Progenitor cell of endocrine pancreas (in vitro differentiated cells): Measurements from ENCODE around the gene EN1. TPM values are rescaled to one million over a fixed set of nuclear protein-coding genes. Genes with fewer than 3 reads are reported as not detected.

Experiments
- DNase-seq: peaks from one replicate; pipeline ENCODE4 v3.0.0; 2021; ENCODE audit warnings: low spot score; ENCODE audit not compliant: unreplicated experiment
- H3K27ac Mint-ChIP-seq: 2 replicates; pipeline ENCODE4 v1.8.0; 2021; ENCODE audit warnings: mild to moderate bottlenecking, moderate library complexity, mixed read lengths
- H3K27me3 Mint-ChIP-seq: 2 replicates; pipeline ENCODE4 v1.8.0; 2021; ENCODE audit warnings: mixed read lengths
- H3K36me3 Mint-ChIP-seq: 2 replicates; pipeline ENCODE4 v1.8.0; 2022; ENCODE audit warnings: mixed read lengths; ENCODE audit not compliant: insufficient read depth
- H3K4me1 Mint-ChIP-seq: 2 replicates; pipeline ENCODE4 v1.8.0; 2021; ENCODE audit warnings: low read depth, mixed read lengths
- H3K4me3 Mint-ChIP-seq: 2 replicates; pipeline ENCODE4 v1.8.0; 2021; ENCODE audit warnings: low read depth, mild to moderate bottlenecking, moderate library complexity, mixed read lengths
- H3K9me3 Mint-ChIP-seq: 2 replicates; pipeline ENCODE4 v1.8.0; 2021; ENCODE audit warnings: low read depth, mixed read lengths
- long read RNA-seq: library from polyadenylated mRNA; unstranded; transcript quantifications from one replicate; pipeline ENCODE4 v2.0.0, GENCODE V29; 2020
- total RNA-seq: library from RNA; stranded (reverse); gene quantifications from 2 replicates; pipeline ENCODE4 v1.2.1, GENCODE V29; 2021
- TF ChIP-seq, protein P1 (sequence below): fragments of 200-600 bp; sonication (generic); IDR thresholded peaks from one replicate; pipeline ENCODE4 v1.5.0; 2021; ENCODE audit warnings: antibody characterized with exemption, mild to moderate bottlenecking; ENCODE audit not compliant: unreplicated experiment

EN1 gene
- 0.12 and 0.42 TPM in 2 replicates for total RNA-seq
- long read RNA-seq, result 0 reads

DNA sequence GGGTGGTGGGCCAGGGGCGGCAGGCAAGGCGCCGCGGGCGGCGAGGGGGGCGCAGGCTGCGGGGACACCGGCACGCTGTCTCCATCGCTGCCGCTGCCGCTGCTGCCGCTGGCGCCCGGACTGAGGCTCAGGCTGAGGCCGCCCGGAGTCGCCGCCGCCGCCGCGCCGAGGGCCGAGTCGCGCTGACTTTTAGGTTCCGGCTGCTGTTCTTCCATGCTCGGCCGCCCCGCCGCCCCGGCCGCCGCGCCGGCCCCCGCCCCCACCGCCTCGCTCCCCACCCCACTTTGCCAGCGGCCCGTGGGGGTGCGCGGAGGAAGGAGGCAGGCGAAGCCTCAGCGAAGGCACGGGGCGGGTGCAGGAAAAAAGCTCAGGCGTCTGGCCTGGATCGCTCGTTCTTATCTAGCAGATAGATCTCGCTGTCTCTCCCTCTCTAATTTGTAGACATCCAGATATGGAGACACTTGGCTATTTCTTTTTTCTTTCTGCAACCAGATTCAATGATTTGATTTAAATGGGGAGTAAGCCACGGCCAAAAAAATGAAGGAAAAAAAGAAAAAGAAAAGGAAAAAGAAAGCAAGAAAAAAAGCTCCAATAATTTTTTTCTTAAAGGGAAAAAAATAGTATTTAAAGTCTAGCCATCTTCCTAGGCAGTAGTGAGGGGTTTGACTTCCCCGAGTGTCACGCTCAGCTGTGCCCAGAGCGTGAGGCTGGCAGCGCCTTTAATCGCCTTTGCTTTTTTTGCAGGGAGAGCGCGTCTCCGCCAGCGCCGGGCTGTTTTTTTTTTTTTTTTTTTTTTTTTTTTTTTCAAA lies at the start of gene EN1:
Gene EN1, minus strand, starts transcription at position 696 of the 809 bp plus-strand sequence. Its CDS starts 481 bp downstream, at position 215.
- Mint-ChIP-seq H3K36me3 (no peaks in the 10 kb centered on the region), H3K4me1 (peaks cover 17% of the 10 kb centered on the region), H3K9me3 (no peaks in the 10 kb centered on the region), H3K4me3 (peak within 1 kb of the TSS; percentile 26), H3K27me3 (peaks cover 90% of the 10 kb centered on the region), H3K27ac (peak within 1 kb of the TSS; percentile 91)
- TF ChIP-seq, protein P1, sequence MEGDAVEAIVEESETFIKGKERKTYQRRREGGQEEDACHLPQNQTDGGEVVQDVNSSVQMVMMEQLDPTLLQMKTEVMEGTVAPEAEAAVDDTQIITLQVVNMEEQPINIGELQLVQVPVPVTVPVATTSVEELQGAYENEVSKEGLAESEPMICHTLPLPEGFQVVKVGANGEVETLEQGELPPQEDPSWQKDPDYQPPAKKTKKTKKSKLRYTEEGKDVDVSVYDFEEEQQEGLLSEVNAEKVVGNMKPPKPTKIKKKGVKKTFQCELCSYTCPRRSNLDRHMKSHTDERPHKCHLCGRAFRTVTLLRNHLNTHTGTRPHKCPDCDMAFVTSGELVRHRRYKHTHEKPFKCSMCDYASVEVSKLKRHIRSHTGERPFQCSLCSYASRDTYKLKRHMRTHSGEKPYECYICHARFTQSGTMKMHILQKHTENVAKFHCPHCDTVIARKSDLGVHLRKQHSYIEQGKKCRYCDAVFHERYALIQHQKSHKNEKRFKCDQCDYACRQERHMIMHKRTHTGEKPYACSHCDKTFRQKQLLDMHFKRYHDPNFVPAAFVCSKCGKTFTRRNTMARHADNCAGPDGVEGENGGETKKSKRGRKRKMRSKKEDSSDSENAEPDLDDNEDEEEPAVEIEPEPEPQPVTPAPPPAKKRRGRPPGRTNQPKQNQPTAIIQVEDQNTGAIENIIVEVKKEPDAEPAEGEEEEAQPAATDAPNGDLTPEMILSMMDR, result no peak
- DNase-seq, result no peak

DNA sequence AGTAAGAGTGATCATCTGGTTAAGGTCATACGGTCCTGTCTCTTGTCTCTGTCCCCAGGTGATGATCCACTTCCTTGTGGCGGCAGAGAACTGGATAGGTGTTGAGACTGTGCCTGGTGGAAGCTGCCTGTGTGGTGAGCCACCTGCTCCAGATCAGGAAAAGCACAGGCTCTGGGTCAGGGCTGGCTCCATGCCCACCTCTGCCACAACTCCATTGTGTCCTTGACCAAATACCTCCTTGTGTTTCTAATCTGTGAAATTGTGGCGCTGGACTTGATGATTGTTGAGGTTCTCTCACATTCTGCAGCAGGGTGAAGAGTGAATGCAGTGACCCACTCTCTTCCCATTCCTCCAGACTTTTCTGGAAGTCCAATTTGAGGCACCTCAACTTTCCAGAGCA lies 45.7 kb upstream of the EN1 start:
- Mint-ChIP-seq H3K27me3 (peaks cover 7% of the 10 kb centered on the region), H3K4me3 (no peak overlapping the region), H3K9me3 (peaks cover 15% of the 10 kb centered on the region), H3K4me1 (no peaks in the 10 kb centered on the region), H3K36me3 (no peaks in the 10 kb centered on the region), H3K27ac (no peak overlapping the region)
- DNase-seq, result no peak
- TF ChIP-seq, protein P1, result no peak

DNA sequence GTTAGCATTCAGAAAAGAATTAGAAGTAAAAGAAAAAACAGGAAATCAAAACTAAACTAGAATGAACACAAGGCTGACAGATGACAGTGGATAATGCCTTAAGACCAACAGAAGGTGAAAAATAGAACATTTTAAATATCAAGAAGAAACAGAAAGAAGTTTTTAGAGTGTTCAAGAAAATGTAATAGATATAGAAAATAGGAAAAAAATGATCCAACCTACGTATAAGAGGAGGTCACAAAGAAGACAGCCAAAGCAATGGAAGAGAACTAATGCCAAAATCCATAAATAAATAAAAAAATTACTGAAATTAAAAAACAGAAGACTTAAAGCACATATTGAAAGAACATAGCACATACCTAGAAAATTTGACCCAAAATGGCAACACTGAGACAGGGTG lies 42.5 kb upstream of the EN1 start:
- Mint-ChIP-seq H3K9me3 (peaks cover 15% of the 10 kb centered on the region), H3K36me3 (no peaks in the 10 kb centered on the region), H3K27ac (no peak overlapping the region)

DNA sequence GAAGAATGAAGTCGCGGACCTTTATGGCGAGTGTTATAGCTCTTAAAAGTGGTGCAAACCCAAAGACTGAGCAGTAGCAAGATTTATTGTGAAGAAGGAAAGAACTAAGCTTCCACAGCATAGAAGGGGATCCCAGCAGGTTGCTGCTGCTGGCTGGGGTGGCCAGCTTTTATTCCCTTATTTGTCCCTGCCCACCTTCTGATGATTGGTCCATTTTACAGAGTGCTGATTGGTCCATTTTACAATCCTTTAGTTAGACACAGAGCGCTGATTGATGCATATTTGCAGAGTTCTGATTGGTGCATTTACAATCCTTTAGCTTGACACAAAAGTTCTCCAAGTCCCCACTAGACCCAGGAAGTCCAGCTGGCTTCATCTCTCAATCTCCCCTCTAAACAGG lies 36.3 kb upstream of the EN1 start:
- H3K9me3 Mint-ChIP-seq, result no peaks in the 10 kb centered on the region
- no peaks in the 10 kb centered on the region for H3K36me3 Mint-ChIP-seq
- TF ChIP-seq, protein P1, result no peak
- H3K4me3 Mint-ChIP-seq, result no peak overlapping the region
- no peaks in the 10 kb centered on the region for H3K4me1 Mint-ChIP-seq
- no peak for DNase-seq
- H3K27me3 Mint-ChIP-seq, result peaks cover 41% of the 10 kb centered on the region
- no peak overlapping the region for H3K27ac Mint-ChIP-seq

More for the DNA sequence above, 42.5 kb upstream of the EN1 start:
- no peak for DNase-seq
- peaks cover 7% of the 10 kb centered on the region for H3K27me3 Mint-ChIP-seq
- no peak overlapping the region for H3K4me3 Mint-ChIP-seq
- TF ChIP-seq, protein P1, result no peak
- no peaks in the 10 kb centered on the region for H3K4me1 Mint-ChIP-seq

DNA sequence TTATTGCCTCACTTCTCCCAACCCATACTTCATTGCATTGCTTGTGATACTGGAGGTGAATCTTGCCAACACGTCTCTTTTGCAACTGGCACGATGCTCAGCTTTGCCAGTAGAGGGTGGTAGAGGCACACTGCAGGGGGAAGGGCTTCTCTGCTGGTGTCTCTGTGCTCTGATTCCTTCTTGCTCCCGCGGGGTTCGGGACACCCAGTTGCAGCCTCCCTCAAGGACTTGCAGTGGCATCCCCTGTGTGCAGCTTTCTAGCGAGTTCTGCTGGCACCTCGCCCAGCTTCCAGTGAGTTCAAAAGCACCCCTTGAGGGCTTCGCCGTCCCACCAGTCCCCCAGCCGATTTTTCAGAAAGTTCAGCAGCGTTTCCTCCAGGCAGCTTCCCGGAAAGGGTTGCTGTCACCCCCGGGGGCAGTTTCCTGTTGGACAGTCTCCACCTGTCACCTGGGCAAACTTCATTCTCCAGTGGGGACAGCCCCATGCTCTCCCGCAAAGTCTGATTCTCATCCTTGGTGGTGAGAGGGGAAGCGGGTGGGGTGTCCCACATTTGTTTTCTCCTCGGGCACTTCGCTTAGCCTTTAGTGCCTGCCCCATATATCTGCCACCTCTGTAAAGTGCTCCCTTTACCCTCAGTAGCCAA lies 35.4 kb upstream of the EN1 start:
- H3K27ac Mint-ChIP-seq, result no peak overlapping the region
- TF ChIP-seq, protein P1, result peak; percentile 87
- no peak overlapping the region for H3K4me3 Mint-ChIP-seq
- DNase-seq, result peak; percentile 32
- H3K9me3 Mint-ChIP-seq, result no peaks in the 10 kb centered on the region
- H3K27me3 Mint-ChIP-seq, result peaks cover 51% of the 10 kb centered on the region
- H3K4me1 Mint-ChIP-seq, result no peaks in the 10 kb centered on the region
- no peaks in the 10 kb centered on the region for H3K36me3 Mint-ChIP-seq
